Measurements from ENCODE around the gene RASEF. TPM values are rescaled to one million over a fixed set of nuclear protein-coding genes. Genes with fewer than 3 reads are reported as not detected.

RASEF gene
- total and polyA plus RNA-seq, 2 donors (not counting 3 experiments of a cell fraction or from before 2014, with no cell fraction given), result 0.11 TPM; not detected in 1

GRCh38 chr9:83071626-83072025 lies 8.7 kb upstream of the RASEF start:
- Histone ChIP-seq H3K79me2 (ENCODE audit: control insufficient read depth, insufficient read depth, low read length) (no peaks in the 10 kb centered on the region), H3K4me3 (replicated peaks in 1 of 3; ENCODE audit: insufficient read depth in 1 of 3, low read depth in 1 of 3, low read length in 3 of 3) (no peak overlapping the region), H3K9me3 (replicated peaks; ENCODE audit: control insufficient read depth, insufficient read depth, low read length) (no peaks in the 10 kb centered on the region), H3K4me2 (ENCODE audit: insufficient read depth, low read length) (no peak overlapping the region), H3K9me1 (replicated peaks; ENCODE audit: control insufficient read depth, extremely low read depth, insufficient read depth, low read length) (no peaks in the 10 kb centered on the region), H3K4me1 (ENCODE audit: control insufficient read depth, extremely low read depth, insufficient read depth, low read length) (no peaks in the 10 kb centered on the region), H3K9ac (replicated peaks; ENCODE audit: extremely low read depth, insufficient read depth, low read length) (no peak overlapping the region), H3K36me3 (ENCODE audit: control insufficient read depth in 2 of 2, extremely low read depth in 1 of 2, insufficient read depth in 2 of 2, low read length in 2 of 2) (no peaks in the 10 kb centered on the region), H4K20me1 (replicated peaks; ENCODE audit: control insufficient read depth, extremely low read depth, insufficient read depth, low read length) (no peaks in the 10 kb centered on the region), H3K27ac (ENCODE audit: insufficient read depth, low read depth, low read length) (no peak overlapping the region), H3K27me3 (ENCODE audit: control insufficient read depth in 2 of 2, insufficient read depth in 2 of 2, low read length in 2 of 2) (no peaks in the 10 kb centered on the region), H2AFZ (ENCODE audit: low read depth, low read length) (no peak overlapping the region)
- DNase-seq (ENCODE audit: low read depth, low spot score) (no peak), FAIRE-seq (no peak)
- intact Hi-C loops (cut with micrococcal nuclease) (no loop called here), dilution Hi-C loops (cut with MboI; ENCODE audit: extremely low pct_ligation_motif_present, low sequenced_read_pairs) (no loop called here)
- no TSS peak for BruUV-seq (replicated peaks)
- ChIA-PET CTCF (no interaction called here), POLR2A (no interaction called here)
- TF ChIP-seq JUN (IDR thresholded peaks at IDR 0.05; ENCODE audit: borderline replicate concordance, insufficient read depth, insufficient read length, low read depth) (no peak), POLR2AphosphoS5 (IDR thresholded peaks at IDR 0.05; ENCODE audit: insufficient read depth, low read depth, low read length) (no peak), MYC (IDR thresholded peaks at IDR 0.05; ENCODE audit: low read depth, low read length) (no peak), GATA2 (IDR thresholded peaks at IDR 0.05; ENCODE audit: insufficient read depth, insufficient read length, low read depth, low read length) (no peak), FOS (IDR thresholded peaks at IDR 0.05; ENCODE audit: borderline replicate concordance, insufficient read depth, low read length) (no peak), POLR2A (IDR thresholded peaks at IDR 0.05; ENCODE audit: low read depth, low read length) (no peak), EZH2 (IDR thresholded peaks at IDR 0.05; ENCODE audit: borderline replicate concordance, low read depth, low read length, severe bottlenecking) (no peak), CTCF (IDR thresholded peaks at IDR 0.05; ENCODE audit: extremely low read depth in 1 of 2, insufficient read depth in 1 of 2, low read depth in 1 of 2, low read length in 2 of 2) (no peak)
- TF ChIP-seq, protein P1, sequence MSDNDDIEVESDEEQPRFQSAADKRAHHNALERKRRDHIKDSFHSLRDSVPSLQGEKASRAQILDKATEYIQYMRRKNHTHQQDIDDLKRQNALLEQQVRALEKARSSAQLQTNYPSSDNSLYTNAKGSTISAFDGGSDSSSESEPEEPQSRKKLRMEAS (IDR thresholded peaks at IDR 0.05; ENCODE audit: insufficient read depth, insufficient read length), result no peak
